Heart left ventricle (tissue), 16 donors: ENCODE results near the gene DYNLRB2. TPM values are rescaled to one million over a fixed set of nuclear protein-coding genes. Genes with fewer than 3 reads are reported as not detected.

Source experiments
- ATAC-seq, 4 donors: fragments of 200-7000 bp; cut with Tn5 transposase; one replicate each; pipeline ENCODE4 v1.9.1; 2020 to 2022; ENCODE audit warnings: moderate library complexity in 4 of 4, mild to moderate bottlenecking in 3 of 4, moderate number of reproducible peaks in 1 of 4
- DNase-seq, 5 donors: peaks; one replicate each; pipeline ENCODE4 v3.0.0-alpha.2; 2020
- H3K27ac ChIP-seq, 12 donors: fragments of 200-600 bp; sonication (generic) in 4 of 12; one replicate each; pipeline versions ENCODE4 v1.5.0 to v1.8.0; 2016 to 2022; ENCODE audit warnings: mild to moderate bottlenecking in 2 of 12
- H3K27me3 ChIP-seq, 9 donors: fragments of 200-600 bp; sonication (generic) in 2 of 9; one replicate each; pipeline versions ENCODE4 v1.5.1 to v1.8.0; 2016 to 2022; ENCODE audit warnings: mild to moderate bottlenecking in 3 of 9
- H3K36me3 ChIP-seq, 9 donors: fragments of 200-600 bp; sonication (generic) in 2 of 9; one replicate each; pipeline versions ENCODE4 v1.5.0 to v1.8.0; 2018 to 2022; ENCODE audit warnings: mild to moderate bottlenecking in 2 of 9
- H3K4me1 ChIP-seq, 12 donors: fragments of 200-600 bp; sonication (generic) in 4 of 12; one replicate each; pipeline versions ENCODE4 v1.5.0 to v1.8.0; 2016 to 2022; ENCODE audit warnings: mild to moderate bottlenecking in 3 of 12
- H3K4me3 ChIP-seq, 12 donors: fragments of 200-600 bp; sonication (generic) in 4 of 12; one replicate each; pipeline versions ENCODE4 v1.5.0 to v1.8.0; 2017 to 2022; ENCODE audit warnings: mild to moderate bottlenecking in 9 of 12, moderate library complexity in 4 of 12
- H3K9me3 ChIP-seq, 12 donors: fragments of 200-600 bp; sonication (generic) in 4 of 12; one replicate each; pipeline versions ENCODE4 v1.5.0 to v1.8.0; 2016 to 2022; ENCODE audit warnings: mild to moderate bottlenecking in 1 of 12
- POLR2A ChIP-seq, 2 donors: fragments of 450-650 bp; IDR thresholded peaks; one replicate each; pipeline ENCODE4 v1.6.1; 2017; ENCODE audit warnings: antibody characterized with exemption in 2 of 2, mild to moderate bottlenecking in 2 of 2, moderate library complexity in 2 of 2
- WGBS, 4 donors: extraction: QIAGEN DNeasy Blood & Tissue Kit in 2 of 4; methylation state at CpG; one replicate each; pipeline versions ENCODE4 v1.1.5 to v1.1.7; 2013 to 2018; 5-methylcytosine and 5-hydroxymethylcytosine counted together
- intact Hi-C, 10 donors: fragments of 100-400 bp; cut with DNase I; formaldehyde crosslinking; loops; one replicate each; pipeline versions ENCODE4 v1.11.1 to v1.14.2; 2022
- polyA plus RNA-seq, 2 donors: library from polyadenylated mRNA; stranded (reverse); fragments of 200-250 nt; gene quantifications; one replicate each; pipeline ENCODE4 v1.2.3, GENCODE V29; 2013
- total RNA-seq, 9 donors: library from RNA; depleted of rRNA in 2 of 9; stranded (reverse); fragments of >200 nt in 2 of 9; fragmentation: NEBNext Ultra II Directional in 3 of 9; extraction: Animal tissue kit (Norgen Biotek cat#: 25700) in 3 of 9; gene quantifications; one replicate each; pipeline versions ENCODE4 v1.1.0 to v1.2.4, GENCODE V29; 2016 to 2023
- TF ChIP-seq, protein P1 (sequence below), 12 donors: fragments of 200-600 bp; sonication (generic) in 4 of 12; IDR thresholded peaks; one replicate each; pipeline versions ENCODE4 v1.5.0 to v1.8.0; 2018 to 2022; ENCODE audit warnings: antibody characterized with exemption in 12 of 12, mild to moderate bottlenecking in 5 of 12
- donor health status: ischemic (EF 13 %, LVEDD 7.1; RV severe dilation, severe dysfunction).
- donor health status: healthy with polysubstance abuse.
- donor health status: DM: no; HTN: yes; CAD: no.
- donor health status: DM: no; HTN: no; CAD: no.
- donor health status: ischemic (EF 25% LVEDD 6.9; RV normal size, moderate dysfunction).
- donor health status: ischemic (EF 25% LVEDD 5.7; RV mildly dilated, moderate dysfunction).
- donor health status: healthy.
- donor health status: DM: yes; HTN: yes; CAD: no.
- donor health status: ischemic (EF 35%, LVEDD 5.7; RV mildly dilated, moderate dysfunction).
- donor health status: nonischemic (EF 11% LVEDD 7.7; RV severe dilation, severe dysfunction).
- donor health status: DM: yes; HTN: yes; CAD: no.
- donor health status: PGD.
- donor health status: ischemic (EF 29% LVEDD 5.4; RV normal size, mild dysfunction).
- donor health status: nonischemic (EF 23%, LVEDD 6.1; RV moderate dilation, normal function).

DYNLRB2 gene
- total and polyA plus RNA-seq, 11 donors, result 0.33 to 2.1 (median 0.87) TPM; not detected in 5

- Histone ChIP-seq H3K36me3 (peaks cover 0 to 10% (median 0%) of the 10 kb centered on the region in 9 donors), H3K4me1 (no peaks in the 10 kb centered on the region), H3K4me3 (no peak overlapping the region), H3K27ac (no peak overlapping the region), H3K9me3 (no peaks in the 10 kb centered on the region), H3K27me3 (no peaks in the 10 kb centered on the region)
- intact Hi-C loops, result no loop called here
- WGBS, 4 donors, result 69 to 81% (median 72%) methylated on average over 3 of the region's 3 CpGs
- no peak for DNase-seq
- ATAC-seq, result no peak
- TF ChIP-seq POLR2A (IDR thresholded peaks at IDR 0.05), result no peak
- TF ChIP-seq, protein P1, sequence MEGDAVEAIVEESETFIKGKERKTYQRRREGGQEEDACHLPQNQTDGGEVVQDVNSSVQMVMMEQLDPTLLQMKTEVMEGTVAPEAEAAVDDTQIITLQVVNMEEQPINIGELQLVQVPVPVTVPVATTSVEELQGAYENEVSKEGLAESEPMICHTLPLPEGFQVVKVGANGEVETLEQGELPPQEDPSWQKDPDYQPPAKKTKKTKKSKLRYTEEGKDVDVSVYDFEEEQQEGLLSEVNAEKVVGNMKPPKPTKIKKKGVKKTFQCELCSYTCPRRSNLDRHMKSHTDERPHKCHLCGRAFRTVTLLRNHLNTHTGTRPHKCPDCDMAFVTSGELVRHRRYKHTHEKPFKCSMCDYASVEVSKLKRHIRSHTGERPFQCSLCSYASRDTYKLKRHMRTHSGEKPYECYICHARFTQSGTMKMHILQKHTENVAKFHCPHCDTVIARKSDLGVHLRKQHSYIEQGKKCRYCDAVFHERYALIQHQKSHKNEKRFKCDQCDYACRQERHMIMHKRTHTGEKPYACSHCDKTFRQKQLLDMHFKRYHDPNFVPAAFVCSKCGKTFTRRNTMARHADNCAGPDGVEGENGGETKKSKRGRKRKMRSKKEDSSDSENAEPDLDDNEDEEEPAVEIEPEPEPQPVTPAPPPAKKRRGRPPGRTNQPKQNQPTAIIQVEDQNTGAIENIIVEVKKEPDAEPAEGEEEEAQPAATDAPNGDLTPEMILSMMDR (IDR thresholded peaks at IDR 0.05), result no peak
These were observed 58.7 kb downstream of the DYNLRB2 start for GRCh38 chr16:80599466-80599865.
